ENCODE data around the gene RFK. TPM values are rescaled to one million over a fixed set of nuclear protein-coding genes. Genes with fewer than 3 reads are reported as not detected.

RFK gene
- total and polyA plus RNA-seq, 3 experiments from 2014 or later = 12.7 to 32.3 (median 13.8) TPM

DNA sequence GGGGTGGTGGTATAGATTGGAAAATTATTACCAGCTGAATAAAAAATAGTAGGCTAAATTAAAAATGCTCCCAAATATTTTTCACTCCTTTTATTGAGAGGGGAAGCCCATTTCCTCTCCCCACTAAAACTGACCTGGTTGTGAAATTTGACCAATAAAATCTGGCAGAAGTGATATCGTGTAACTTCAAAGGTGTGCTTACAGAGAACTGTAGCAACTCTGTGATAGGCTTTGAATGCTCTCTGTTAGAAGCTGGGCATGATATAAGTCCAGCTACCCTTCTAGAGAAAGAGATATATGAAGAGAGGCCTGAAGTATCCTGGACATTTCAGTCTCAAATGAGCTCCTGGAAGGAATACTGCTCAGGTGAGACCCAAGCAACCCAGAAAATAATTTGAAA is 10.2 kb upstream of the RFK start:
- H3K4me3 ChIP-seq (ENCODE audit: low read length) = no peak overlapping the region
- H3K4me1 Mint-ChIP-seq = peaks cover 7 to 14% (median 10%) of the 10 kb centered on the region in 3 donors
- H3K9me3 Mint-ChIP-seq = no peaks in the 10 kb centered on the region
- no peaks in the 10 kb centered on the region for H3K27me3 ChIP-seq (ENCODE audit: insufficient read depth, low read length, poor library complexity, severe bottlenecking)
- H3K27ac Mint-ChIP-seq = no peak overlapping the region
- no peak for DNase-seq
- no peaks in the 10 kb centered on the region for H3K36me3 ChIP-seq (ENCODE audit: insufficient read depth, low read length)
- ChIA-PET CTCF (interaction anchor here (0.6 to 1.6 kb wide), 4 partner anchors 10 to 299 kb away, joined by 3 to 7 read pairs (median 5); partner anchors contain the start of gene RFK), POLR2A (no interaction called here)
- no peak overlapping the region for H3K4me3 Mint-ChIP-seq
- H3K36me3 Mint-ChIP-seq = no peaks in the 10 kb centered on the region
- H3K27ac ChIP-seq (ENCODE audit: low read depth, low read length) = no peak overlapping the region
- peaks cover 0 to 1% of the 10 kb centered on the region in 2 donors for H3K27me3 Mint-ChIP-seq
- no peaks in the 10 kb centered on the region for H3K9me3 ChIP-seq (ENCODE audit: low read length)
- peaks cover 5% of the 10 kb centered on the region for H3K4me1 ChIP-seq (ENCODE audit: insufficient read depth, low read length)

DNA sequence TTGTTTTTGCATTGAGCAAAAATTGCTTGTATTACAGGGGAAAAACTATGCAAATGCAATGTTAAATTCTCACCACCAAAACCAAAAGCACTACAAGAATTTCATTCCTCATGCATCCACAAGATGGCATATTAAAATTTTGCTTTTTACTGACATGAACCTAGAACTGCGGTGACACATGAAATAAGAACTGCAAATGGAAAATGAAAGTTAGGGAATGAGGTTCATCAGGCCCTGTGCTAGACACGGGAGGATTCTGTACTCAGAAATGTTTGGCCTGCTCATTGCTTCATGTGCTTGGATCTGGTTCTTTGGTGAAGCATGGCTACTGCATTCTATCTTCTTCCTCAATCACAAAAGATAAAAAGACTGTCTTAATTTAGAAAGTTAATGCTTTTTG is 9.1 kb upstream of the RFK start:
- no peaks in the 10 kb centered on the region for H3K9me3 Mint-ChIP-seq
- DNase-seq = peak in 2 of 5 donors; percentile 48 to 60
- H3K36me3 Mint-ChIP-seq = no peaks in the 10 kb centered on the region
- peaks cover 7 to 11% (median 10%) of the 10 kb centered on the region in 3 donors for H3K4me1 Mint-ChIP-seq
- Histone ChIP-seq H3K4me3 (ENCODE audit: low read length) (no peak overlapping the region), H3K27ac (ENCODE audit: low read depth, low read length) (no peak overlapping the region), H3K27me3 (ENCODE audit: insufficient read depth, low read length, poor library complexity, severe bottlenecking) (no peaks in the 10 kb centered on the region), H3K4me1 (ENCODE audit: insufficient read depth, low read length) (peaks cover 5% of the 10 kb centered on the region), H3K36me3 (ENCODE audit: insufficient read depth, low read length) (no peaks in the 10 kb centered on the region), H3K9me3 (ENCODE audit: low read length) (no peaks in the 10 kb centered on the region)
- peak overlapping the region; percentile 3 to 76 (median 51) for H3K4me3 Mint-ChIP-seq
- peak overlapping the region; percentile 53 to 88 (median 68) for H3K27ac Mint-ChIP-seq
- CTCF ChIA-PET = interaction anchor here (1.9 kb wide), 1 partner anchor 255 kb away, joined by 5 read pairs; no protein-coding TSS in a partner anchor
- POLR2A ChIA-PET = no interaction called here
- peaks cover 0 to 1% of the 10 kb centered on the region in 2 donors for H3K27me3 Mint-ChIP-seq

DNA sequence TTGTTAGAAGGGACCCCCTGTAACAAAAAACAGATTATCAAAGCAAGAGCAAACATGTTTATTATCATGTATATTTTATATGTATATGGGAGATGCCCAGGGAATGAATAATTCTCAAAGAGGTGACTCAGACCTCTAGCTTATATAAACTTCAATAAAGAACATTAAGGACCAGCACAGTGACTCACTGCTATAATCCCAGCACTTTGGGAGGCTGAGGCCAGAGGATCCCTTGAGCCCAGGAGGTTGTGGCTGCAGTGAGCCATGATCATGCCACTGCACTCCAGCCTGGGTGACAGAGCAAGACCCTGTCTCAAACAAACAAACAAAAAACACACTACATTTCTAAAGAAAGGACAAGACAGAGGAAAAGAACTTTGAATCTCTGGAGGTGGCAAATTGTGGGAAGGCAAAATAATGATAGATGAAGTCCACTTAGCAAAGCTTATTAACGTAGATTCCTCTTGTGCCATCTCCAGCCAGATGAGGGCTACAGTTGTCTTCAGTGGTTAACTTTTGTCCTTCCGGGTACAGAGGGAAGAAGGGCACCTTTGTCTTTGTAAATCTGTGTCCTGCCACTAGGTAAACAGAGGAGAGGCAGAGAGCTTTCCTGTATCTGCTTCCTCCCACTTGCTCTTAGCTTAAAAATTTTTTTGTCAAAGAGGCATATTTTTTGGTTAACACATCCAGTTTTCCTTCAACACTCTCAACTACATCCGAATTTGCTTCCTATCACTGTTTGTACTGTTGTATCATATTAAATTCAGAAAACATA is 7.5 kb upstream of the RFK start:
- Mint-ChIP-seq H3K4me1 (peaks cover 7 to 10% (median 10%) of the 10 kb centered on the region in 3 donors), H3K27ac (no peak overlapping the region), H3K27me3 (peaks cover 0 to 1% of the 10 kb centered on the region in 2 donors), H3K36me3 (no peaks in the 10 kb centered on the region), H3K9me3 (no peaks in the 10 kb centered on the region), H3K4me3 (no peak overlapping the region)
- Histone ChIP-seq H3K27ac (ENCODE audit: low read depth, low read length) (no peak overlapping the region), H3K9me3 (ENCODE audit: low read length) (no peaks in the 10 kb centered on the region), H3K27me3 (ENCODE audit: insufficient read depth, low read length, poor library complexity, severe bottlenecking) (no peaks in the 10 kb centered on the region), H3K4me3 (ENCODE audit: low read length) (no peak overlapping the region), H3K36me3 (ENCODE audit: insufficient read depth, low read length) (no peaks in the 10 kb centered on the region), H3K4me1 (ENCODE audit: insufficient read depth, low read length) (peaks cover 5% of the 10 kb centered on the region)
- DNase-seq = no peak
- ChIA-PET POLR2A (interaction anchor here (0.6 kb wide), 1 partner anchor 1899 kb away, joined by 3 read pairs; no protein-coding TSS in a partner anchor), CTCF (interaction anchor here (1.1 to 1.9 kb wide), 4 partner anchors 8 to 257 kb away, joined by 3 to 5 read pairs (median 4); partner anchors contain the start of gene RFK)

DNA sequence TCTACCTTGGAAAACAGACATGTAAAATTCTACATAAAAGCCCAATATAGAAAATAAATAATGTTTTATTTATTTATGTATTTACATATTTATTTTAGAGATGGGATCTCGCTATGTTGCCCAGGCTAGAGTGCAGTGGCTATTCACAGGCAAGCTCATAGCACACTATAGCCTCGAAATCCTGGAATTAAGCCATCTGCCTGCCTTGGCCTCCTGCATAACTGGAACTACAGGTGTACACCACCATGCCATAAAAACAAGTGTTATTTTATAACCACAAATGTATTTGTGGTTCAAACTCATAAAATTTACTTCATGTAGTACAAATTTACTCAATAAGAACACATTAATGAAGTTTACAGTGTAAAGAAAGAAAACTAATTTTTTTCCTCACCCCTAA is 7.0 kb upstream of the RFK start:
- H3K27me3 Mint-ChIP-seq = peaks cover 0 to 1% of the 10 kb centered on the region in 2 donors
- Histone ChIP-seq H3K9me3 (ENCODE audit: low read length) (no peaks in the 10 kb centered on the region), H3K4me3 (ENCODE audit: low read length) (no peak overlapping the region), H3K27ac (ENCODE audit: low read depth, low read length) (no peak overlapping the region), H3K36me3 (ENCODE audit: insufficient read depth, low read length) (no peaks in the 10 kb centered on the region), H3K27me3 (ENCODE audit: insufficient read depth, low read length, poor library complexity, severe bottlenecking) (no peaks in the 10 kb centered on the region), H3K4me1 (ENCODE audit: insufficient read depth, low read length) (peaks cover 5% of the 10 kb centered on the region)
- H3K4me1 Mint-ChIP-seq = peaks cover 7 to 10% (median 10%) of the 10 kb centered on the region in 3 donors
- H3K36me3 Mint-ChIP-seq = no peaks in the 10 kb centered on the region
- no peak overlapping the region for H3K27ac Mint-ChIP-seq
- CTCF ChIA-PET = interaction anchor here (1.5 kb wide), 1 partner anchor 16 kb away, joined by 5 read pairs; no protein-coding TSS in a partner anchor
- no peak overlapping the region for H3K4me3 Mint-ChIP-seq
- POLR2A ChIA-PET = no interaction called here
- H3K9me3 Mint-ChIP-seq = no peaks in the 10 kb centered on the region
- no peak for DNase-seq

DNA sequence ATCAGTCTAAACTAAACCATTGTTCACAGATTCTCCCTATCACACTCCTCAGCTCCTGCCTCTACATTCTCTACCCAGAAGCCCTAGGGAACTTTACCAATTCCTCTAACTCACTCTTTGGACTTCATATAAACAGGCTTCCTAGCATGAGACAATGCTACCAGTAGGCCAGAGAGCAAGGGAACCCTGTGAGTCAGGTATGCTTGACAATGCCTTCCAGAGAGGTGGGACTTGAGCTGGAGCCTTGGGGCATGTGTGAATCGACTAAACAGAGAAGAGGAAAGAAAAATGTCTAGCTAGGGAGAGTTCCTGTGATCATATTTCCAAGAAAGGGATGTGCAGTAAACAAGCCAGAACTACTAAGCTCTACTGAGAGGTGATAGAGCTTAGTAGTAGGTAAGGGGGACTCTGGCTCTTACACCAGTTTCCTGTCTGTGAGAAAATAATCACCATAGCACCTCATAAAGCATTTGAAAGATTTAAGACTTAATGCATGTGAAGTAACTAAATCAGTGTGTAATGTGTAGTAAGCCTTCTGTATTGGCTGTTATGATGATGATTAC is 6.4 kb upstream of the RFK start:
- H3K27ac Mint-ChIP-seq = no peak overlapping the region
- no peaks in the 10 kb centered on the region for H3K36me3 ChIP-seq (ENCODE audit: insufficient read depth, low read length)
- no peaks in the 10 kb centered on the region for H3K9me3 ChIP-seq (ENCODE audit: low read length)
- H3K9me3 Mint-ChIP-seq = no peaks in the 10 kb centered on the region
- H3K36me3 Mint-ChIP-seq = no peaks in the 10 kb centered on the region
- no peak overlapping the region for H3K4me3 ChIP-seq (ENCODE audit: low read length)
- ChIA-PET CTCF (interaction anchor here (1.3 to 1.5 kb wide), 2 partner anchors 17 to 258 kb away, joined by 4 to 5 read pairs; no protein-coding TSS in a partner anchor), POLR2A (no interaction called here)
- H3K4me1 ChIP-seq (ENCODE audit: insufficient read depth, low read length) = peaks cover 8% of the 10 kb centered on the region
- H3K27me3 Mint-ChIP-seq = peaks cover 0 to 1% of the 10 kb centered on the region in 2 donors
- H3K27me3 ChIP-seq (ENCODE audit: insufficient read depth, low read length, poor library complexity, severe bottlenecking) = no peaks in the 10 kb centered on the region
- H3K4me1 Mint-ChIP-seq = peaks cover 7 to 12% (median 10%) of the 10 kb centered on the region in 3 donors
- no peak for DNase-seq
- no peak overlapping the region for H3K27ac ChIP-seq (ENCODE audit: low read depth, low read length)
- H3K4me3 Mint-ChIP-seq = no peak overlapping the region

DNA sequence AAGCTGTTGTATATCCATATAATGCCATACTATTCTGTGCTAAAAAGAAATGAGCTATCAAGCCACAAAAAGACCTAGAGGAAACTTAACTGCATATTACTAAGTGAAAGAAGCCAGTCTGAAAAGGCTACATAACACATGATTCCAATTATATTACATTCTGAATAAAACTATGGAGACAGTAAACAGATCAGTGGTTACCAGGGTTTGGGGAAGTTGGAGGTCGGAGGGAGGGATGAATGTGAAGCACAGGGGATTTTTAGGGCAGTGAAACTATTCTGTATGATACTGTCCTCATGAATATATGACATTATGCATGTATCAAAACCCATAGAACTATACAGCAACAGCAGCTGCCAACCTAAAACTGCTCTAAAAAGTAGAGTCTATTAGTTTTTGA is 5.6 kb upstream of the RFK start:
- H3K27me3 Mint-ChIP-seq = no peaks in the 10 kb centered on the region
- Histone ChIP-seq H3K9me3 (ENCODE audit: low read length) (no peaks in the 10 kb centered on the region), H3K4me1 (ENCODE audit: insufficient read depth, low read length) (peaks cover 13% of the 10 kb centered on the region), H3K27me3 (ENCODE audit: insufficient read depth, low read length, poor library complexity, severe bottlenecking) (no peaks in the 10 kb centered on the region), H3K4me3 (ENCODE audit: low read length) (no peak overlapping the region), H3K27ac (ENCODE audit: low read depth, low read length) (no peak overlapping the region), H3K36me3 (ENCODE audit: insufficient read depth, low read length) (no peaks in the 10 kb centered on the region)
- H3K36me3 Mint-ChIP-seq = peaks cover 0 to 1% (median 0%) of the 10 kb centered on the region in 3 donors
- no peaks in the 10 kb centered on the region for H3K9me3 Mint-ChIP-seq
- CTCF ChIA-PET = interaction anchor here (1.3 kb wide), 1 partner anchor 259 kb away, joined by 4 read pairs; no protein-coding TSS in a partner anchor
- DNase-seq = no peak
- H3K27ac Mint-ChIP-seq = no peak overlapping the region
- H3K4me3 Mint-ChIP-seq = no peak overlapping the region
- peaks cover 10 to 19% (median 17%) of the 10 kb centered on the region in 3 donors for H3K4me1 Mint-ChIP-seq
- POLR2A ChIA-PET = no interaction called here

DNA sequence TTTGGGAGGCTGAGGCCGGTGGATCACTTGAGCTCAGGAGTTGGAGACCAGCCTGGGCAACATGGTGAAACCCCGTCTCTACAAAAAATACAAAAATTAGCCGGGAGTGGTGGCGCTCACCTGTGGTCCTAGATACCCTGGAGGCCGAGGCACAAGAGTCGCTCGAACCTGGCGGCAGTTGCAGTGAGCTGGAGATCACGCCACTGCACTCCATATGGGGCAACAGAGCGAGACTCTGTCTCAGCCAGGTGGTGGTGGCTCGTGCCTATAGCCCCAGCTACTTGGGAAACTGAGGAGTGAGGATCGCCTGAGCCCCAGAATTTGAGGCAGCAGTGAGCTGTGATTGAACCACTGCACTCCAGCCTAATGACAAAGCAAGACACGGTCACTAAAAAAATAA is 2.4 kb upstream of the RFK start:
- Mint-ChIP-seq H3K27me3 (no peaks in the 10 kb centered on the region), H3K9me3 (no peaks in the 10 kb centered on the region), H3K4me1 (peaks cover 20 to 30% (median 29%) of the 10 kb centered on the region in 3 donors), H3K36me3 (peaks cover 5 to 10% (median 8%) of the 10 kb centered on the region in 3 donors), H3K4me3 (no peak overlapping the region), H3K27ac (peak overlapping the region in 1 of 8 donors; percentile 60)
- POLR2A ChIA-PET = no interaction called here
- DNase-seq = no peak
- Histone ChIP-seq H3K9me3 (ENCODE audit: low read length) (no peaks in the 10 kb centered on the region), H3K27ac (ENCODE audit: low read depth, low read length) (no peak overlapping the region), H3K36me3 (ENCODE audit: insufficient read depth, low read length) (no peaks in the 10 kb centered on the region), H3K27me3 (ENCODE audit: insufficient read depth, low read length, poor library complexity, severe bottlenecking) (no peaks in the 10 kb centered on the region), H3K4me3 (ENCODE audit: low read length) (no peak overlapping the region), H3K4me1 (ENCODE audit: insufficient read depth, low read length) (peaks cover 18% of the 10 kb centered on the region)
- CTCF ChIA-PET = no interaction called here

DNA sequence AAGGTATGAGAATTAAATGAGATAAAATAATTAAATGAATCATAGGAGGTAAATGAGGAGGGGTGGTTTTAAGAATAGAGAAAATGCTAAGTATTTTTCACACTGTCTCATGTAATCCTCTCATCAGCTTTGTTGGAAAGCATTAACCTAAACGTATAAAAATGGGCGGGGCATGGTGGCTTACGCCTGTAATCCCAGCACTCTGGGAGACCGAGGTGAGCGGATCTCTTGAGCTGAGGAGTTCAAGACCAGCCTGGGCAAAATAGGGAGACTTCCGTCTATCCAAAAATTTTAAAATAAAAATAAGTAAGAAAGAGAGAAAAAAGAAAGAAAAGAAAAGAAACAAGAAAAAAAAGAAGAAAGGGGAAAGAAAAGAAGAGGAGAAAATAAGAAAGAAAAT is 1.9 kb upstream of the RFK start:
- Histone ChIP-seq H3K4me3 (ENCODE audit: low read length) (no peak overlapping the region), H3K27ac (ENCODE audit: low read depth, low read length) (no peak overlapping the region), H3K9me3 (ENCODE audit: low read length) (no peaks in the 10 kb centered on the region), H3K4me1 (ENCODE audit: insufficient read depth, low read length) (peaks cover 18% of the 10 kb centered on the region), H3K36me3 (ENCODE audit: insufficient read depth, low read length) (no peaks in the 10 kb centered on the region), H3K27me3 (ENCODE audit: insufficient read depth, low read length, poor library complexity, severe bottlenecking) (no peaks in the 10 kb centered on the region)
- H3K4me1 Mint-ChIP-seq = peaks cover 22 to 32% (median 31%) of the 10 kb centered on the region in 3 donors
- CTCF ChIA-PET = no interaction called here
- POLR2A ChIA-PET = no interaction called here
- H3K36me3 Mint-ChIP-seq = peaks cover 5 to 11% (median 8%) of the 10 kb centered on the region in 3 donors
- H3K27me3 Mint-ChIP-seq = no peaks in the 10 kb centered on the region
- H3K27ac Mint-ChIP-seq = peak overlapping the region in 1 of 8 donors; percentile 98
- no peak overlapping the region for H3K4me3 Mint-ChIP-seq
- H3K9me3 Mint-ChIP-seq = no peaks in the 10 kb centered on the region
- no peak for DNase-seq

Data from CD8-positive, alpha-beta memory T cell (primary cell).